SK-N-SH (cell line): ENCODE data around the gene METTL1.

Experiments
- CTCF ChIP-seq: fragments of 200-600 bp; sonication (generic); IDR thresholded peaks from 2 replicates; pipeline ENCODE4 v1.6.1; 2017; ENCODE audit warnings: antibody characterized with exemption, mild to moderate bottlenecking, moderate library complexity
- EZH2phosphoT487 ChIP-seq: fragments of 200-600 bp; sonication (generic); IDR thresholded peaks from 2 replicates; pipeline ENCODE4 v1.6.1; 2017; ENCODE audit warnings: low read depth, mixed run types, mild to moderate bottlenecking, antibody characterized with exemption, moderate library complexity, borderline replicate concordance
- IRF3 ChIP-seq: fragments of 150-350 bp; IDR thresholded peaks from 2 replicates; pipeline ENCODE4 v1.6.1; 2016; ENCODE audit warnings: mild to moderate bottlenecking, low read depth, low read length
- MXI1 ChIP-seq: IDR thresholded peaks from 2 replicates; pipeline ENCODE4 v1.6.1; 2012; ENCODE audit warnings: mild to moderate bottlenecking, low read depth, low read length, improper control_type of control experiment
- POLR2AphosphoS5 ChIP-seq: IDR thresholded peaks from 2 replicates; pipeline ENCODE4 v1.6.1; 2012; ENCODE audit warnings: low read depth, low read length
- RAD21 ChIP-seq: IDR thresholded peaks from 2 replicates; pipeline ENCODE4 v1.6.1; 2012; ENCODE audit warnings: mild to moderate bottlenecking, low read length
- REST ChIP-seq: IDR thresholded peaks from 2 replicates; pipeline ENCODE4 v1.6.1; 2012; ENCODE audit warnings: mild to moderate bottlenecking, low read depth, low read length, moderate library complexity
- TCF12 ChIP-seq: IDR thresholded peaks from 2 replicates; pipeline ENCODE4 v1.4.0; 2012
- USF1 ChIP-seq: IDR thresholded peaks from 2 replicates; pipeline ENCODE4 v1.4.0; 2012; ENCODE audit warnings: low read depth, borderline replicate concordance
- USF2 ChIP-seq: fragments of 150-350 bp; IDR thresholded peaks from 2 replicates; pipeline ENCODE4 v1.6.1; 2017; ENCODE audit warnings: antibody characterized with exemption, low read length, low read depth, borderline replicate concordance
- YY1 ChIP-seq: IDR thresholded peaks from 2 replicates; pipeline ENCODE4 v1.4.0; 2012; ENCODE audit warnings: low read depth, mild to moderate bottlenecking

GRCh38 chr12:57771873-57772428 lies at the start of gene METTL1:
- TF ChIP-seq CTCF, result no peak
- no peak for TF ChIP-seq TCF12
- peak; percentile 92 for TF ChIP-seq YY1
- peak; percentile 61 for TF ChIP-seq REST
- peak; percentile 68; the same call in 1 of the 2 replicates for TF ChIP-seq USF1
- TF ChIP-seq EZH2phosphoT487, result no peak
- TF ChIP-seq POLR2AphosphoS5, result peak; percentile 86; the same call in 1 of the 2 replicates
- no peak for TF ChIP-seq RAD21
- no peak for TF ChIP-seq IRF3
- no peak for TF ChIP-seq USF2
- peak; percentile 100 for TF ChIP-seq MXI1
